Right lobe of liver (tissue), 6 donors: Measurements from ENCODE around the gene COX7A1. TPM values are rescaled to one million over a fixed set of nuclear protein-coding genes. Genes with fewer than 3 reads are reported as not detected.

ENCODE experiments used
- ATAC-seq, 4 donors: fragments of 200-7000 bp; cut with Tn5 transposase; one replicate each; pipeline ENCODE4 v1.9.1; 2020; ENCODE audit warnings: mild to moderate bottlenecking in 4 of 4, moderate library complexity in 4 of 4
- DNase-seq, 3 donors: peaks; one replicate each; pipeline ENCODE4 v3.0.0-alpha.2; 2020
- H3K27ac ChIP-seq, 3 donors: fragments of 200-600 bp; one replicate each; pipeline ENCODE4 v1.8.0; 2022
- H3K27me3 ChIP-seq, 2 donors: fragments of 200-600 bp; one replicate each; pipeline ENCODE4 v1.8.0; 2022
- H3K36me3 ChIP-seq, 4 donors: fragments of 200-600 bp; sonication (generic) in 1 of 4; one replicate each; pipeline versions ENCODE4 v1.5.1 to v1.8.0; 2017 to 2022; ENCODE audit warnings: control low read depth in 1 of 4
- H3K4me1 ChIP-seq, 4 donors: fragments of 200-600 bp; sonication (generic) in 1 of 4; one replicate each; pipeline versions ENCODE4 v1.5.1 to v1.8.0; 2017 to 2022; ENCODE audit warnings: control low read depth in 1 of 4
- H3K4me3 ChIP-seq, 3 donors: fragments of 200-600 bp; one replicate each; pipeline ENCODE4 v1.8.0; 2022
- H3K9me3 ChIP-seq, 4 donors: fragments of 200-600 bp; sonication (generic) in 1 of 4; one replicate each; pipeline versions ENCODE4 v1.5.1 to v1.8.0; 2017 to 2022; ENCODE audit warnings: control low read depth in 1 of 4
- POLR2A ChIP-seq: fragments of 450-650 bp; IDR thresholded peaks from one replicate; pipeline ENCODE4 v1.6.1; 2017; ENCODE audit warnings: antibody characterized with exemption, mild to moderate bottlenecking
- WGBS: methylation state at CpG from one replicate; pipeline ENCODE4 v1.1.6; 2018; ENCODE audit warnings: low coverage, low lambda C conversion rate; ENCODE audit not compliant: insufficient coverage; ENCODE audit errors: missing lambda C conversion rate; 5-methylcytosine and 5-hydroxymethylcytosine counted together
- intact Hi-C, 2 donors: fragments of 100-400 bp; cut with DNase I; formaldehyde crosslinking; loops; one replicate each; pipeline versions ENCODE4 v1.11.2 to v1.14.1; 2022
- total RNA-seq, 6 experiments: library from RNA; depleted of rRNA in 2 of 6; stranded (reverse); fragments of >200 nt in 2 of 6; fragmentation: NEBNext Ultra II Directional in 3 of 6; extraction: Animal tissue kit (Norgen Biotek cat#: 25700) in 3 of 6; gene quantifications; one replicate each; pipeline versions ENCODE4 v1.1.0 to v1.2.4, GENCODE V29; 2016 to 2023
- TF ChIP-seq, protein P1 (sequence below), 4 donors: fragments of 200-600 bp in 3 of 4; fragments of 450-650 bp in 1 of 4; IDR thresholded peaks; one replicate each; pipeline versions ENCODE4 v1.5.1 to v1.8.0; 2016 to 2022; ENCODE audit warnings: antibody characterized with exemption in 4 of 4, mild to moderate bottlenecking in 2 of 4
- donor health status: DM: no; HTN: yes; CAD: no.
- donor health status: DM: no; HTN: no; CAD: no.
- donor health status: DM: no; HTN: no; CAD: no.
- donor health status: DM: no; HTN: yes; CAD: no.
- donor health status: DM: no; HTN: yes; CAD: no.

Gene COX7A1
- total RNA-seq, 6 experiments from 2014 or later = 1.0 to 6.2 (median 3.8) TPM

DNA sequence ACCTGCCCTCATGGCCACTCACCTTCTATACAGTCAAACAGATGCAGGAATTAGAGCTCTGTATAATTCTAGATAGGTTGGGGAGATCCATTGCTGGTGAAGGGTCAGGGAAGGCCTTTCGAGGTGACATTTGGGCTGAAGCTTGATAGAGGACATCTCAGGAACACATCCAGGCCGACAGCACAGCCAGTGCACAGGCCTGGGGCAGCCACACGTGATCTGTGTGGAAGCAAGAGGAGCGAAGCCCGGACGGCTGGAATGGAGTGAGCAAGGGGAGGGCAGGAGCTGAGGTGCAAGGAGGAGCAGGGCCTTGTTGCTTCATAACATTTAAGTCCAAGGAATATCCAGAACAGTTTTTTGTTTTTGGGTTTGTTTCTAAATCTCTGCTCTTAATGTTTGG is 45.8 kb downstream of the COX7A1 start:
- Histone ChIP-seq H3K9me3 (no peaks in the 10 kb centered on the region), H3K4me3 (no peak overlapping the region), H3K27ac (no peak overlapping the region), H3K36me3 (no peaks in the 10 kb centered on the region), H3K27me3 (no peaks in the 10 kb centered on the region), H3K4me1 (no peaks in the 10 kb centered on the region)
- DNase-seq (no peak), ATAC-seq (no peak)
- WGBS = 89% methylated on average over 5 of the region's 6 CpGs
- no peak for TF ChIP-seq POLR2A
- TF ChIP-seq, protein P1, sequence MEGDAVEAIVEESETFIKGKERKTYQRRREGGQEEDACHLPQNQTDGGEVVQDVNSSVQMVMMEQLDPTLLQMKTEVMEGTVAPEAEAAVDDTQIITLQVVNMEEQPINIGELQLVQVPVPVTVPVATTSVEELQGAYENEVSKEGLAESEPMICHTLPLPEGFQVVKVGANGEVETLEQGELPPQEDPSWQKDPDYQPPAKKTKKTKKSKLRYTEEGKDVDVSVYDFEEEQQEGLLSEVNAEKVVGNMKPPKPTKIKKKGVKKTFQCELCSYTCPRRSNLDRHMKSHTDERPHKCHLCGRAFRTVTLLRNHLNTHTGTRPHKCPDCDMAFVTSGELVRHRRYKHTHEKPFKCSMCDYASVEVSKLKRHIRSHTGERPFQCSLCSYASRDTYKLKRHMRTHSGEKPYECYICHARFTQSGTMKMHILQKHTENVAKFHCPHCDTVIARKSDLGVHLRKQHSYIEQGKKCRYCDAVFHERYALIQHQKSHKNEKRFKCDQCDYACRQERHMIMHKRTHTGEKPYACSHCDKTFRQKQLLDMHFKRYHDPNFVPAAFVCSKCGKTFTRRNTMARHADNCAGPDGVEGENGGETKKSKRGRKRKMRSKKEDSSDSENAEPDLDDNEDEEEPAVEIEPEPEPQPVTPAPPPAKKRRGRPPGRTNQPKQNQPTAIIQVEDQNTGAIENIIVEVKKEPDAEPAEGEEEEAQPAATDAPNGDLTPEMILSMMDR (IDR thresholded peaks at IDR 0.05) = no peak
- intact Hi-C loops = no loop called here

DNA sequence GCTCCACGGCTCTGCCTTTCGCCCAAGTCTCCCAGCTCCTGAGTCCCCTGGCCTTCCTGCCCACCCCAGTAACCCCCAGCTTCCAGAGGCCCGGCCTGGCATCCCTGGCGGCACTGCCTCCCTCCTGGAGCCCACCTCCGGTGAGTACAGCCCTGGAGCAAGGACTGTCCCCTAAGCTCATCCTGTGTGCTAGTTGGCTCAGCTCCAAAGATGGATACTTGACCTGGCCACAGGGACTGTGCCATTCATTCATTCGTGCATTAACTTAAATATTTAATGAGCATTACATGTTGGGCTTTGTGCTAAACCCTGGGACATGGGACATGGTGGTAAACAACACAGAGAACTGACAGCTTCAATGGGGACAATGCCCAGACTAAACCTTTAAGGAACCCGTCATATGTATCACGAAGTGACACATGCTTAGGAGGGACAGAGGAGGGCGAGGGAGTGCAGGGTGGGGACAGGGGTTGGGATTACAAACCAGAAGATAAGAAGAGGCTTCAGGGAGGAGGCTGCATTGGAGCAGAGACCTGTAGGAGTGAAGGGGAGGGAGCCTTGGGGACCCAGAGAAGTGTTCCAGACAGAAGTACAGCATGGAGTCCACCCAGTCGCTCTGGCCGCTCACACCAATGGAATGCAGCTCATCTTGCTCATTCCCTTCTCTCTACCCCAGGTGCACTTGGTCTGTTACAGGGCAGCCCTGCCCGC is 48.2 kb downstream of the COX7A1 start:
- no peak for ATAC-seq
- Histone ChIP-seq H3K4me1 (no peaks in the 10 kb centered on the region), H3K4me3 (no peak overlapping the region), H3K36me3 (no peaks in the 10 kb centered on the region), H3K27me3 (no peaks in the 10 kb centered on the region), H3K27ac (no peak overlapping the region), H3K9me3 (no peaks in the 10 kb centered on the region)
- no peak for TF ChIP-seq POLR2A
- TF ChIP-seq, protein P1 (IDR thresholded peaks at IDR 0.05) = no peak
- intact Hi-C loops = no loop called here
- WGBS = 90% methylated on average over 4 of the region's 12 CpGs
- no peak for DNase-seq

DNA sequence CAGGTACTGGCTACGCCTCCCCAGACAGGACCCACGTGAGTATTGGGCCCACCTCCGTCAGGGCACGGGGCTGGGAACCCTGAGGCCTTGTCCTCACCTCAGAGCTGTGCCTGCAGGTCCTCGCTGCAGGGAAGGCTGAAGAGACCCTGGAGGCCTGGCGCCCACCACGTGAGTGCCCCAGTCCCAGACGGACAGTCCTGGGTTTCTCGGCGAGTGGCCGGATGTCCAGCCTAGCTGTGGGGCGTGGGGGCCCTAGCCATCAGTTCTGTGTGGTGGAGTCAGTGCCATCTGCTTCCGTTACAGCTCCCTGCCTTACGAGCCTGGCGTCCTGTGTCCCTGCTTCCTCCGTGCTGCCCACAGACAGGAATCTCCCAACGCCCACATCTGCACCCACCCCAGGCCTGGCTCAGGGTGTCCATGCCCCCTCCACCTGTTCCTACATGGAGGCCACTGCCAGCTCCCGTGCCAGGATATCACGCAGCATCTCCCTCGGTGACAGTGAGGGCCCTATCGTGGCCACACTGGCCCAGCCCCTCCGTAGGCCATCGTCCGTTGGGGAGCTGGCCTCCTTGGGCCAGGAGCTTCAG is 49.1 kb downstream of the COX7A1 start:
- TF ChIP-seq, protein P1 (IDR thresholded peaks at IDR 0.05) = no peak
- no peak for TF ChIP-seq POLR2A
- intact Hi-C loops = no loop called here
- Histone ChIP-seq H3K27ac (no peak overlapping the region), H3K4me1 (no peaks in the 10 kb centered on the region), H3K4me3 (no peak overlapping the region), H3K36me3 (no peaks in the 10 kb centered on the region), H3K27me3 (no peaks in the 10 kb centered on the region), H3K9me3 (no peaks in the 10 kb centered on the region)
- WGBS = 84% methylated on average over 3 of the region's 24 CpGs
- ATAC-seq (no peak), DNase-seq (no peak)

DNA sequence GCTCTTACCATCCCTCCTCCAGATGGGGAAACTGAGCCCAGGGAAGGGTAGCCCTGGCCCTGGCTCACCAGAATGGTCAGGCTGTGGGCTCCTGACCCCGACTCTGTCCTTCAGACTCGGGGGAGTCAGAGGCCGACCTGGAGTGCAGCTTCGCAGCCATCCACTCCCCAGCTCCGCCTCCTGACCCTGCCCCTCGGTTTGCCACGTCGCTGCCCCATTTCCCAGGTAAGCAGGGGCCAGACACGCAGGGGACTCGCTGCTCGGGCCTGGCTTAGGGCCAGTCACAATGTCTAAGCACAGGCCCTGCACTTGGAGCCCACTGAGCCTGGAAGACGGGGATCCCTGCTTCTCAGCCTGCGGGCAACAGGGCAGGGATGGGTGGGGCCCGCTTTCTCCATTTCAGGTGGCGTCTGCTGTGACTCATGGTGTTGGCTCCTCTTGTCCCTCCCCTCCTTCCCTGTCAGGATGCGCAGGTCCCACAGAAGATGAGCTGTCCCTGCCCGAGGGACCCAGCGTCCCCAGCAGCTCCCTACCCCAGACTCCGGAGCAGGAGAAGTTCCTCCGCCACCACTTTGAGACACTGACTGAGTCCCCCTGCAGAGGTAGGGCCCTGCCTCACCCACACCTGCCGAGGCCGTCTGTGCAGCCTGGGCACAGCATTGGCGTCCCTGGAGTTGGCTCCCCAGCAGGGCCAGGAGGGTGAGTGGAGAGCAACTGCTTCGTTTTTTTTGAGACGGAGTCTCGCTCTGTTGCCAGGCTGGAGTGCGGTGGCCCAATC is 50.5 kb downstream of the COX7A1 start:
- Histone ChIP-seq H3K4me3 (no peak overlapping the region), H3K36me3 (no peaks in the 10 kb centered on the region), H3K27ac (no peak overlapping the region), H3K9me3 (no peaks in the 10 kb centered on the region), H3K27me3 (no peaks in the 10 kb centered on the region), H3K4me1 (no peaks in the 10 kb centered on the region)
- DNase-seq (no peak), ATAC-seq (no peak)
- intact Hi-C loops = no loop called here
- TF ChIP-seq POLR2A = no peak
- TF ChIP-seq, protein P1 (IDR thresholded peaks at IDR 0.05) = no peak
- 80% methylated on average over 4 of the region's 27 CpGs for WGBS

Other genes starting within 250 kb of the COX7A1 start
- gene HCST, start 249.9 kb downstream of the COX7A1 start, total RNA-seq = 1 to 10 TPM in 5 of 6 experiments, not detected in 1; 1.7 to 4.2 (median 2.4) TPM
- 10 to 100 TPM; 15.6 to 77.8 (median 29.7) TPM for gene TYROBP, start 244.2 kb downstream of the COX7A1 start, total RNA-seq
- 1 to 10 TPM; 5.6 to 8.6 (median 7.0) TPM for gene LRFN3, start 216.1 kb downstream of the COX7A1 start, total RNA-seq
- 10 to 100 TPM in 4 of 6 experiments, 1 to 10 TPM in 2; 8.4 to 41.9 (median 12.0) TPM for gene SDHAF1, start 157.3 kb downstream of the COX7A1 start, total RNA-seq
- gene SYNE4, start 143.6 kb downstream of the COX7A1 start, total RNA-seq = 1 to 10 TPM; 3.9 to 7.5 (median 7.0) TPM
- 10 to 100 TPM in 5 of 6 experiments, 1 to 10 TPM in 1; 9.7 to 31.2 (median 11.5) TPM for gene ALKBH6, start 138.2 kb downstream of the COX7A1 start, total RNA-seq
- 1 to 10 TPM in 2 of 6 experiments, under 1 TPM in 4; 0.55 to 1.6 (median 0.94) TPM for gene CLIP3, start 119.6 kb downstream of the COX7A1 start, total RNA-seq
- gene THAP8, start 98.2 kb downstream of the COX7A1 start, total RNA-seq = 1 to 10 TPM; 2.5 to 9.0 (median 4.2) TPM
- gene WDR62, start 97.5 kb downstream of the COX7A1 start, total RNA-seq = 1 to 10 TPM in 2 of 6 experiments, under 1 TPM in 4; 0.20 to 1.6 (median 0.58) TPM
- not detected for gene OVOL3, start 41.3 kb downstream of the COX7A1 start, total RNA-seq
- 10 to 100 TPM; 27.3 to 34.4 (median 29.9) TPM for gene POLR2I, start 37.6 kb downstream of the COX7A1 start, total RNA-seq
- gene TBCB, start 37.0 kb downstream of the COX7A1 start, total RNA-seq = 10 to 100 TPM; 27.8 to 64.7 (median 36.4) TPM
- 100 to 1,000 TPM in 4 of 6 experiments, 10 to 100 TPM in 2; 93.0 to 252 (median 168) TPM for gene CAPNS1, start 12.4 kb downstream of the COX7A1 start, total RNA-seq
- gene ZNF565, start 62.2 kb upstream of the COX7A1 start, total RNA-seq = 1 to 10 TPM in 5 of 6 experiments, under 1 TPM in 1; 0.37 to 3.6 (median 2.2) TPM
- 10 to 100 TPM; 16.2 to 33.0 (median 27.0) TPM for gene ZNF146, start 62.7 kb upstream of the COX7A1 start, total RNA-seq
- gene ZFP14, start 226.8 kb upstream of the COX7A1 start, total RNA-seq = 1 to 10 TPM; 1.1 to 1.9 (median 1.8) TPM